ENCODE measurements around the gene CACNA1D. TPM values are rescaled to one million over a fixed set of nuclear protein-coding genes. Genes with fewer than 3 reads are reported as not detected.

CACNA1D gene
- total and polyA plus RNA-seq, 8 donors, result 5.3 to 22.8 (median 11.6) TPM

GRCh38 chr3:53739966-53740365 lies 245.6 kb downstream of the CACNA1D start:
- WGBS, 2 donors, result 70 to 78% methylated on average over 4 of the region's 4 CpGs
- no peak for FAIRE-seq

GRCh38 chr3:53740956-53741355 lies 246.5 kb downstream of the CACNA1D start:
- intact Hi-C loops (cut with DNase I), result no loop called here
- TF ChIP-seq CTCF (IDR thresholded peaks at IDR 0.05), result no peak
- ATAC-seq (no peak), FAIRE-seq (no peak), DNase-seq (no peak)
- H3K27me3 ChIP-seq, result no peaks in the 10 kb centered on the region
- no peak overlapping the region for H3K27ac ChIP-seq
- H3K4me3 ChIP-seq, result no peak overlapping the region
- no peaks in the 10 kb centered on the region for H3K9me3 ChIP-seq
- H3K4me1 ChIP-seq, result no peaks in the 10 kb centered on the region
- WGBS, 2 donors, result 93 to 98% methylated on average over 4 of the region's 4 CpGs
- H3K36me3 ChIP-seq, result no peaks in the 10 kb centered on the region

More at GRCh38 chr3:53739966-53740365, 245.6 kb downstream of the CACNA1D start:
- Histone ChIP-seq H3K27me3 (no peaks in the 10 kb centered on the region), H3K4me3 (no peak overlapping the region), H3K36me3 (no peaks in the 10 kb centered on the region), H3K9me3 (no peaks in the 10 kb centered on the region), H3K4me1 (no peaks in the 10 kb centered on the region), H3K27ac (no peak overlapping the region)
- intact Hi-C loops (cut with DNase I), result no loop called here
- DNase-seq, result no peak
- no peak for ATAC-seq
- no peak for TF ChIP-seq CTCF (IDR thresholded peaks at IDR 0.05)

- DNase-seq, result peak in 4 of 6 donors; percentile 58 to 74 (median 71)
- 28 to 34% methylated on average over 8 of the region's 8 CpGs for WGBS, 2 donors
- H3K27me3 ChIP-seq, result no peaks in the 10 kb centered on the region
- TF ChIP-seq CTCF (IDR thresholded peaks at IDR 0.05), result no peak
- no peak overlapping the region for H3K4me3 ChIP-seq
- peak; percentile 92 to 98 (median 97) for ATAC-seq
- no peak for FAIRE-seq
- H3K4me1 ChIP-seq, result no peaks in the 10 kb centered on the region
- H3K9me3 ChIP-seq, result no peaks in the 10 kb centered on the region
- no peak overlapping the region for H3K27ac ChIP-seq
- intact Hi-C loops (cut with DNase I), result no loop called here
- no peaks in the 10 kb centered on the region for H3K36me3 ChIP-seq
These were observed 249.9 kb downstream of the CACNA1D start for GRCh38 chr3:53744351-53744750.

- no peak for DNase-seq
- no peak for ATAC-seq
- H3K27me3 ChIP-seq, result no peaks in the 10 kb centered on the region
- H3K4me1 ChIP-seq, result no peaks in the 10 kb centered on the region
- FAIRE-seq, result no peak
- H3K36me3 ChIP-seq, result no peaks in the 10 kb centered on the region
- intact Hi-C loops (cut with DNase I), result no loop called here
- no peak for TF ChIP-seq CTCF (IDR thresholded peaks at IDR 0.05)
- no peak overlapping the region for H3K27ac ChIP-seq
- WGBS, 2 donors, result 93 to 99% methylated on average over 4 of the region's 4 CpGs
- H3K4me3 ChIP-seq, result no peak overlapping the region
- H3K9me3 ChIP-seq, result no peaks in the 10 kb centered on the region
These were observed 253.1 kb downstream of the CACNA1D start for GRCh38 chr3:53747559-53747958.

GRCh38 chr3:53748512-53749271 lies 254.3 kb downstream of the CACNA1D start:
- WGBS, 2 donors, result 81 to 87% methylated on average over 8 of the region's 8 CpGs
- DNase-seq, result no peak

More at GRCh38 chr3:53748512-53749271, 254.3 kb downstream of the CACNA1D start:
- Histone ChIP-seq H3K4me1 (no peaks in the 10 kb centered on the region), H3K36me3 (no peaks in the 10 kb centered on the region), H3K4me3 (no peak overlapping the region), H3K27ac (peak overlapping the region in 1 of 4 donors; percentile 29), H3K9me3 (no peaks in the 10 kb centered on the region), H3K27me3 (no peaks in the 10 kb centered on the region)
- intact Hi-C loops (cut with DNase I), result no loop called here
- FAIRE-seq (no peak), ATAC-seq (peak in 2 of 4 donors; percentile 36 to 55)
- no peak for TF ChIP-seq CTCF (IDR thresholded peaks at IDR 0.05)
